GM12801 (cell line): ENCODE results near the gene CCDC146.

ENCODE experiments used
- CTCF ChIP-seq: IDR thresholded peaks from one replicate; pipeline ENCODE4 v1.5.1; 2011; ENCODE audit warnings: control low read depth; ENCODE audit not compliant: insufficient read length; ENCODE audit errors: extremely low read depth

The CCDC146 gene

DNA sequence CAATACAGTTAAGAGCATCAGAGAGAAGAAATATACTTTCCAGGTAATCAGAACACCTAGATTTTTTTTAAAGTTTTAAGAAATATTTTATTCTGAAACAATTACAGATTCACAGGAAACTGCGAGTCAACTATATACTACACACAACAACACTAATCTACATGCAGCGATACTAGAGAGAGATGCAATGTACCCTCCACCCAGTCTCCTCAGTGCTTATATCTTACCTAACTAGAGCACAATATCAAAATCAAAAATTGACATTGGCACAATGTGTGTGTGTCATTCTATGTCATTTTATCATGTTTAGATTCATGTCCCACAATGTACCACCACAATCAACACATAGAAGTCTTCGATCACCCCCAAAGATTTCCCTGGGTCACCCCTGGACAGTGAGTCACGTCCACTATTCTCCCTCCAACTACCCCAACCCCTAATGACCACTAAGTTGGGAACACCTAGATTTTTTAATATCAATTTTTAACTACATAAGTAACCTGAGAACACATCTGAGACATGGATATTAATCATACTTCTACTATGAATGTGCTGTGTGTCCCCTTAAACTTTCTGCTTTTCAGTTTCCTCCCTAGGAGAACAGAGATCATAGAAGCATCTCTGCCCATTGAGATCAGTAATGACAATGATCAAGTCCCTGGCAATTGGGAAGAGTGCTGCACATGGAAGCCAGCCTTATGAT, 207.2 kb downstream of the CCDC146 start:
- no peak for TF ChIP-seq CTCF

DNA sequence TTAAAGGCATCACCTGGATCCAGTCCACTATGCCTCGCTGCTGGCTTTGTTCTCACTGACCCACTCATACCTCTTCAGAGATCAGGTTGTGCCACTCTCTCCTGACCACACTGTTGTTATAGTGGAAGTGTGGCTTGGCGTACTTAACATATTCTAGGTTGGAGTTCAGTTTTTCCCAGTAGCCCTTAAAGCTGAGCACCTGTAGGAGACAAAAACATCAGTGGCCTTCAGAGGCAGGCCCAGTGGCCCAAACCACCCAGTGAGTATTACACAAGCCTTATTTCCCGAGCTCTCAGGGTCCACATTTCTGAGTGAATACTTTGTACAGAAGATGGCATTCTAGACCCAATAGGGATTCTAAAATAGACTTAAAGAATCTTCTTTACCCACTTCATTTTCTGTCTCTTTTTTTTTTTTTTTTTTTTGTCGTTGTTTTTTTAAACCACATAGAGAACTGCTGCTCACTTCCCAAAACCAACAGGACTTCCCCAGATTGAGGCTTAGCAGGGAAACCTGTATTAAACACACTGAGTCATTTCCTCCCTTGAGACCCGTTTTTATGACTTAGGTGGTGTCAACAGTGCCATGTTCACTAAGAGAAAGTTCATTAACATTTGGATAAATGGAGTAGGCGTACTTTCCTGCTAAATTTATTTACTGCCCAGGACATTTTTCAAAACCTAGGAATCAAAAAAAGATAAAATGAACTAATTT, 207.9 kb downstream of the CCDC146 start:
- no peak for TF ChIP-seq CTCF

DNA sequence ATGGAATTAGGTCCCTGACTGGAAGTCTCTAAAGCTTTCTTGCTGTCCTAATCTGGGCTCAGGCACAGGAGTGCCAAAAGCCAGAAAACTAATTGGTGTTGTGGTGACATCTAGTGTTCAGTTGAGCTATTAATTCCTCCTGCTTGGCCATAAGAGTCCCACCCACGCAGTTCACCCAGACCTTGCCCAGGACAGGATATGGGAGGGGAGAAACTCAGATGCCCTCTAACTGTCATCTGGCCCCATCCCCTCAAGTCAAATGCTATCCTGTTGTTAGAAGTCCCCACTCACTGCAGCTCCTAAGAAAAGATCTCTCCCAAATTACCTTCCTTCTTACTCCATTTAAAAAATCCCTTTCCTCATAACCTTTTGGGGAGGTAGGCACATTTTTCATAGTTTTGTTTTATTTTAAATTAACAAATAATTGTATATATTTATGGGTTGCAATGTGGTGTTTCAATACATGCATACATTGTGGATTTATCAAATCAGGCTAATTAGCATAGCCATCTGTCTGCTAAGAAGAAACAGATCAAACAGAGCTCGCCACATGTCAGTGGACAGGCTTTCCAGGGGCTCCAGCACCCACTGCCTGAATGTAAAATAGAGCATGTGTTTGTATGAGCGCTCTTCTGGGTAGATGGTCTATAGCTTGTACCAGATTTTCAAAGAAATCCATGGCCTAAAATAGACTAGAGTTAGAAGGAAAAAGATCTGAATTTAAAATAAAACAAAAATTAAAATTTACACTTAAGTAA, 209.7 kb downstream of the CCDC146 start:
- no peak for TF ChIP-seq CTCF

DNA sequence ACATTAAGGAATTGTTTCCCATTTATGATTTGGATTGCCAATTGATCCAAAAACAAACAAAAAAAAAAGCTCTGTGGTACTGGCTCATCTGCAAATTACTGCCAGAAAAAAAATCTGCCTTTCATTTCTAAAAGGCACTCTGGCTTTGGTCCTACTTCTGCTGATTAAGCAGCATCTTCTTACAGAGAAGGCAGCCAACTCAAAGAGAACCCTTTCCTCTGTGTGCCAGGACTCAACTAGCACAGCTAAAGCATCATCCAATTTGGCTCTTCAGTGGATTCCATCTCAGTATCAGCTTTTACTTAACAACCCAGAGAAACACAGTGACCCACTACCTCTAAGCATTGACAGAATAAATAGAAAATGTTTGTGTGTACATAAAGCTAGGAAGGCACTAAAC, 213.2 kb downstream of the CCDC146 start:
- no peak for TF ChIP-seq CTCF

DNA sequence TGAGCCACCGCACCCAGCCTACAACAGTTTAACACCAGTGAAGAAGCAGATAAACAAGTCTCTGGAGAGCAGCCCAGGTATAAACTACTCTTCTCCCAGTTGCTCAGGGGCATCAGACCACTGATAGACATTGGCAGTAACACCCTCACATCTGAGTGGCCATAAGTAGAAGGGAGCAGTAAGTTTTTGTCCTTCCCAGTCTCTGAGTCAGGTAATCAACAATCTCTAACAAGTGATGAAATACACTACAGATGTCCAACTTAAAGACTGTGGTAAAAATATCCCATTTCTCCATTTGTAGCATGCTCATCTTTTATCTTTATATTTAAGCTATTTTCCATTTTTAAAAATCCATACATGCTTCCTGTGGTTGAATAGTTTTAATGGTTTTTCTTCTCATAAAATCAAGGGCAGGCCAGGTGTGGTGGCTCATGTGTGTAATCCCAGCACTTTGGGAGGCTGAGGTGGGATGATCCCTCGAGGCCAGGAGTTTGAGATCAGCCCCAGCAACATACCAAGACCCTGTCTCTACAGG, 215.1 kb downstream of the CCDC146 start:
- no peak for TF ChIP-seq CTCF

DNA sequence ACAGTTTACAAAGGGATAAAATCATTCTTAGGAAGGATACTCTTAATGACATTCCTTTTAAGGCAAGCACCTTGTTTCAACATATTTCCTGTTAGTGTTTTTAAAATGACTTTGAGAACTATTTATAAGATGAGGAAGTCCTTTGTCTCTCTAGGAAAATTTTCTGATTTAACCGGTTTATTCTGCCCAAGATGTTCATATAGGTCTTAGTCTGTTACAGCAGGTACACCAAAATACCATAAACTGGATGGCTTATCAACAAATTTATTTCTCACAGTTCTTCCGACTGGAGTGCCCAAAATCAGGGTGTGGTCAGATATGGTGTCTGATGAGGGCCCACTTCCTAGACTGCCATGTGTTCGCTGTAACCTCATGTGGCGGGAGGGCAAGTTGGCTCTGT, 215.8 kb downstream of the CCDC146 start:
- TF ChIP-seq CTCF: no peak
